Stomach (tissue), 9 donors: ENCODE data around the gene BLVRA. TPM values are rescaled to one million over a fixed set of nuclear protein-coding genes. Genes with fewer than 3 reads are reported as not detected.
A peak's percentile ranks its signal among the peaks of the same experiment; 100 is the strongest.

Experiments
- DNase-seq, 2 donors: peaks; one replicate each; pipeline versions ENCODE4 v3.0.0 to v3.0.0-alpha.2; 2013 to 2019
- H3K27ac ChIP-seq, 5 donors: fragments of 200-600 bp in 4 of 5; sonication (generic) in 4 of 5; one replicate each; pipeline ENCODE4 v1.5.1; 2013 to 2019; ENCODE audit warnings: mild to moderate bottlenecking in 1 of 5, moderate library complexity in 1 of 5
- H3K27me3 ChIP-seq, 3 donors: fragments of 200-600 bp; sonication (generic); one replicate each; pipeline ENCODE4 v1.5.1; 2017 to 2019; ENCODE audit warnings: mixed run types in 1 of 3
- H3K36me3 ChIP-seq, 4 donors: fragments of 200-600 bp; sonication (generic); 1 replicate in 3 of 4; 2 replicates in 1 of 4; pipeline ENCODE4 v1.5.1; 2016 to 2019
- H3K4me1 ChIP-seq, 4 donors: fragments of 200-600 bp; sonication (generic); one replicate each; pipeline ENCODE4 v1.5.1; 2016 to 2019
- H3K4me3 ChIP-seq, 4 donors: fragments of 200-600 bp; sonication (generic) in 3 of 4; one replicate each; pipeline ENCODE4 v1.5.1; 2016 to 2019; ENCODE audit warnings: mild to moderate bottlenecking in 1 of 4
- H3K9me3 ChIP-seq, 4 donors: fragments of 200-600 bp; sonication (generic); one replicate each; pipeline ENCODE4 v1.5.1; 2016 to 2019
- CTCF ChIP-seq, 7 experiments: fragments of 450-650 bp in 4 of 7; fragments of 200-600 bp in 3 of 7; sonication (generic) in 3 of 7; IDR thresholded peaks; one replicate each; pipeline ENCODE4 v1.5.1; 2016 to 2019; ENCODE audit warnings: antibody characterized with exemption in 7 of 7, control low read depth in 2 of 7, mild to moderate bottlenecking in 1 of 7
- EP300 ChIP-seq: sonication (generic); formaldehyde crosslinking; IDR thresholded peaks from one replicate; pipeline ENCODE4 v1.6.1; 2017; ENCODE audit warnings: antibody characterized with exemption
- POLR2A ChIP-seq, 4 donors: fragments of 450-650 bp; IDR thresholded peaks; one replicate each; pipeline ENCODE4 v1.6.1; 2016; ENCODE audit warnings: antibody characterized with exemption in 4 of 4, control low read depth in 2 of 4, mild to moderate bottlenecking in 1 of 4, moderate library complexity in 1 of 4
- POLR2AphosphoS5 ChIP-seq, 3 donors: sonication (generic); formaldehyde crosslinking; IDR thresholded peaks; one replicate each; pipeline ENCODE4 v1.6.1; 2016; ENCODE audit warnings: antibody characterized with exemption in 3 of 3
- WGBS, 5 donors: extraction: QIAGEN DNeasy Blood & Tissue Kit in 3 of 5; methylation state at CpG; one replicate each; pipeline versions ENCODE4 v1.1.5 to v1.1.7; 2013 to 2018; 5-methylcytosine and 5-hydroxymethylcytosine counted together
- intact Hi-C: fragments of 100-400 bp; cut with DNase I; formaldehyde crosslinking; loops from one replicate; pipeline ENCODE4 v1.15.1; 2023; ENCODE audit warnings: low total_unique reads
- polyA plus RNA-seq, 3 donors: library from polyadenylated mRNA; stranded (reverse); fragments of 200-250 nt; gene quantifications; one replicate each; pipeline ENCODE4 v1.2.3, GENCODE V29; 2013
- total RNA-seq, 5 donors: library from RNA; depleted of rRNA; stranded (reverse); fragments of >200 nt; gene quantifications; one replicate each; pipeline versions ENCODE4 v1.1.0 to v1.2.3, GENCODE V29; 2014 to 2016
- donor health status: healthy with polysubstance abuse.
- donor health status: Bipolar disorder and iron deficiency.
- donor health status: healthy.

BLVRA gene
- total and polyA plus RNA-seq, 8 donors = 15.2 to 67.1 (median 46.4) TPM

- H3K4me3 ChIP-seq = no peak overlapping the region
- no peaks in the 10 kb centered on the region for H3K36me3 ChIP-seq
- intact Hi-C loops = no loop called here
- H3K27ac ChIP-seq = no peak overlapping the region
- 77 to 87% (median 85%) methylated on average over 9 of the region's 9 CpGs for WGBS, 5 donors
- peaks cover 0 to 8% (median 0%) of the 10 kb centered on the region in 3 donors for H3K27me3 ChIP-seq
- TF ChIP-seq CTCF (IDR thresholded peaks at IDR 0.05) (no peak), POLR2AphosphoS5 (IDR thresholded peaks at IDR 0.05) (no peak), EP300 (no peak), POLR2A (IDR thresholded peaks at IDR 0.05) (no peak)
- H3K9me3 ChIP-seq = no peaks in the 10 kb centered on the region
- DNase-seq = no peak
- no peaks in the 10 kb centered on the region for H3K4me1 ChIP-seq
Observed at GRCh38 chr7:43747328-43748105, 11.0 kb upstream of the BLVRA start.

GRCh38 chr7:43749383-43749940 lies 9.0 kb upstream of the BLVRA start:
- no peaks in the 10 kb centered on the region for H3K4me1 ChIP-seq
- TF ChIP-seq CTCF (IDR thresholded peaks at IDR 0.05) (no peak), EP300 (no peak), POLR2A (IDR thresholded peaks at IDR 0.05) (no peak), POLR2AphosphoS5 (IDR thresholded peaks at IDR 0.05) (no peak)
- WGBS, 5 donors = 50 to 86% (median 71%) methylated on average over 3 to 5 of the region's 5 CpGs
- DNase-seq = no peak
- intact Hi-C loops = no loop called here
- H3K36me3 ChIP-seq = no peaks in the 10 kb centered on the region
- H3K27me3 ChIP-seq = peaks cover 0 to 8% (median 0%) of the 10 kb centered on the region in 3 donors
- H3K4me3 ChIP-seq = no peak overlapping the region
- H3K27ac ChIP-seq = no peak overlapping the region
- no peaks in the 10 kb centered on the region for H3K9me3 ChIP-seq

GRCh38 chr7:43750016-43750887 lies 8.2 kb upstream of the BLVRA start:
- no peak for TF ChIP-seq POLR2A (IDR thresholded peaks at IDR 0.05)
- no peak for TF ChIP-seq POLR2AphosphoS5 (IDR thresholded peaks at IDR 0.05)
- no peak for TF ChIP-seq EP300
- TF ChIP-seq CTCF (IDR thresholded peaks at IDR 0.05) = no peak
- intact Hi-C loops = loop anchor here (10.0 kb wide), 1 partner anchor 75 kb away; no protein-coding TSS in a partner anchor
- Histone ChIP-seq H3K4me3 (no peak overlapping the region), H3K36me3 (no peaks in the 10 kb centered on the region), H3K27ac (no peak overlapping the region), H3K4me1 (no peaks in the 10 kb centered on the region), H3K27me3 (peaks cover 0 to 8% (median 0%) of the 10 kb centered on the region in 3 donors), H3K9me3 (no peaks in the 10 kb centered on the region)
- WGBS, 5 donors = 64 to 76% (median 70%) methylated on average over 10 to 14 of the region's 14 CpGs
- peak in 1 of 2 donors; percentile 33 for DNase-seq

GRCh38 chr7:43752411-43752810 lies 6.1 kb upstream of the BLVRA start:
- intact Hi-C loops = loop anchor here (10.0 kb wide), 1 partner anchor 72 kb away; no protein-coding TSS in a partner anchor
- peaks cover 0 to 8% (median 0%) of the 10 kb centered on the region in 3 donors for H3K27me3 ChIP-seq
- WGBS, 5 donors = 67 to 77% (median 75%) methylated on average over 3 of the region's 3 CpGs

More at GRCh38 chr7:43752411-43752810, 6.1 kb upstream of the BLVRA start:
- H3K9me3 ChIP-seq = no peaks in the 10 kb centered on the region
- no peaks in the 10 kb centered on the region for H3K4me1 ChIP-seq
- no peak for DNase-seq
- no peak overlapping the region for H3K27ac ChIP-seq
- no peaks in the 10 kb centered on the region for H3K36me3 ChIP-seq
- TF ChIP-seq CTCF (IDR thresholded peaks at IDR 0.05) (no peak), EP300 (no peak), POLR2A (IDR thresholded peaks at IDR 0.05) (no peak)
- no peak overlapping the region for H3K4me3 ChIP-seq
